ENCODE results near the gene RBM20. TPM values are rescaled to one million over a fixed set of nuclear protein-coding genes. Genes with fewer than 3 reads are reported as not detected.
A peak's percentile ranks its signal among the peaks of the same experiment; 100 is the strongest.

RBM20 gene
- polyA plus RNA-seq, 3 donors: not detected

DNA sequence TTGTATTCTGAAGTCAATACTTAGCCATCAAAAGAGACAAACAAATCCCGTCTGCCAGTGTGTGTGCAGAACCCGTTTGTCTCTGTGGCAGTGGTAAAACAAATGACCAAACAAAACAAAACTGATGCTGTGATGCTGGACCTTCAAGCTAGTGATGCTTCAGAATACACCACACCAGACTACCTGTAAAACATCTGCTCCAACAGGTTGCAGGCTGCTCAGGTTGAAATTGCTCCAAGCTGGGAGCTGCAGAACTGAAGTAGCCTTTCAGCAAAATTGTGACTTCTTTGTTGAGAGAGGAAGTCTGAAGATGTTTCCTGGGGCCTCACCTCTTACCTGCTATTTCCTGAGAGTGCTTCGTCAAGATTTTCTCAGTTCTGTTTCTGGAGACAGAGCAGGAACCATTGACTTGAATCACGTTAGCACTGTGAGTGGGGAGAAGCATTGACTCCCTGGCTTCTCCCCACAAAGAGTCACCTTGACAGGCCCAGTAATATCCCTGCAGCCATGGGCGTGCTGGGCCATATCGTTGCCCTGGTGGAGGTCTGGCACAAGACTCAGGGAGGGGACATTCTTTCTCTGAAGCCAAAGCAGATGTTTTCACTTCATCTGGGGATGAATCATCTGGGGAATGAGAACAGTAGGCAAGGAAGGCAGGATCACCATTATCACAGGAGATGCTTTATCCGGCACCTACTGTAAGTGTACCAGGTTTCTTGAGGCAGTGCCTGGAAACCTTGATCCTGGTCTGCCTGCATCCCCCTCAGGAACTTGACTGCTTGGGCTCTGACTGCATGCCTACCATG is 80.2 kb downstream of the RBM20 start:
- Histone ChIP-seq H3K79me2 (ENCODE audit: insufficient read depth, low read length) (no peaks in the 10 kb centered on the region), H3K27ac (ENCODE audit: low read depth in 1 of 2, low read length in 2 of 2) (no peak overlapping the region), H3K4me2 (replicated peaks; ENCODE audit: extremely low read depth, low read length, poor library complexity, severe bottlenecking) (no peak overlapping the region), H4K20me1 (ENCODE audit: insufficient read depth, low read length) (no peaks in the 10 kb centered on the region), H3K4me1 (ENCODE audit: control insufficient read depth in 1 of 2, insufficient read depth in 2 of 2, low read length in 2 of 2) (no peaks in the 10 kb centered on the region), H3K4me3 (replicated peaks in 1 of 3; ENCODE audit: low read depth in 2 of 3, low read length in 3 of 3) (no peak overlapping the region), H3K9me3 (replicated peaks in 1 of 2; ENCODE audit: control insufficient read depth in 1 of 2, insufficient read depth in 1 of 2, low read length in 2 of 2) (no peaks in the 10 kb centered on the region), H3K27me3 (ENCODE audit: control insufficient read depth in 2 of 2, insufficient read depth in 2 of 2, low read length in 2 of 2) (no peaks in the 10 kb centered on the region), H2AFZ (ENCODE audit: insufficient read depth, low read depth, low read length, poor library complexity, severe bottlenecking) (no peak overlapping the region), H3K9ac (ENCODE audit: insufficient read depth, low read length, poor library complexity, severe bottlenecking) (no peak overlapping the region), H3K36me3 (replicated peaks in 1 of 2; ENCODE audit: control insufficient read depth in 1 of 2, insufficient read depth in 2 of 2, low read length in 2 of 2) (no peaks in the 10 kb centered on the region)
- TF ChIP-seq, protein P1, sequence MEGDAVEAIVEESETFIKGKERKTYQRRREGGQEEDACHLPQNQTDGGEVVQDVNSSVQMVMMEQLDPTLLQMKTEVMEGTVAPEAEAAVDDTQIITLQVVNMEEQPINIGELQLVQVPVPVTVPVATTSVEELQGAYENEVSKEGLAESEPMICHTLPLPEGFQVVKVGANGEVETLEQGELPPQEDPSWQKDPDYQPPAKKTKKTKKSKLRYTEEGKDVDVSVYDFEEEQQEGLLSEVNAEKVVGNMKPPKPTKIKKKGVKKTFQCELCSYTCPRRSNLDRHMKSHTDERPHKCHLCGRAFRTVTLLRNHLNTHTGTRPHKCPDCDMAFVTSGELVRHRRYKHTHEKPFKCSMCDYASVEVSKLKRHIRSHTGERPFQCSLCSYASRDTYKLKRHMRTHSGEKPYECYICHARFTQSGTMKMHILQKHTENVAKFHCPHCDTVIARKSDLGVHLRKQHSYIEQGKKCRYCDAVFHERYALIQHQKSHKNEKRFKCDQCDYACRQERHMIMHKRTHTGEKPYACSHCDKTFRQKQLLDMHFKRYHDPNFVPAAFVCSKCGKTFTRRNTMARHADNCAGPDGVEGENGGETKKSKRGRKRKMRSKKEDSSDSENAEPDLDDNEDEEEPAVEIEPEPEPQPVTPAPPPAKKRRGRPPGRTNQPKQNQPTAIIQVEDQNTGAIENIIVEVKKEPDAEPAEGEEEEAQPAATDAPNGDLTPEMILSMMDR (IDR thresholded peaks at IDR 0.05): no peak
- Mint-ChIP-seq H3K9me3 (peaks cover 0 to 4% (median 0%) of the 10 kb centered on the region in 7 donors), H3K36me3 (no peaks in the 10 kb centered on the region), H3K27ac (peak overlapping the region in 1 of 7 donors; percentile 80), H3K27me3 (ENCODE audit: low read depth in 3 of 3) (peaks cover 0 to 2% (median 2%) of the 10 kb centered on the region in 3 donors), H3K4me3 (no peak overlapping the region), H3K4me1 (peaks cover 3% of the 10 kb centered on the region)
- intact Hi-C loops (cut with micrococcal nuclease): no loop called here
- 90% methylated on average over 4 of the region's 7 CpGs for WGBS (ENCODE audit: insufficient coverage)
- no peak for DNase-seq

GRCh38 chr10:110724937-110725336 is 80.8 kb downstream of the RBM20 start:
- no peak overlapping the region for H3K4me3 Mint-ChIP-seq
- DNase-seq: no peak
- Histone ChIP-seq H3K27ac (ENCODE audit: low read depth in 1 of 2, low read length in 2 of 2) (no peak overlapping the region), H3K4me3 (replicated peaks in 1 of 3; ENCODE audit: low read depth in 2 of 3, low read length in 3 of 3) (no peak overlapping the region), H3K36me3 (replicated peaks in 1 of 2; ENCODE audit: control insufficient read depth in 1 of 2, insufficient read depth in 2 of 2, low read length in 2 of 2) (no peaks in the 10 kb centered on the region), H3K4me1 (ENCODE audit: control insufficient read depth in 1 of 2, insufficient read depth in 2 of 2, low read length in 2 of 2) (no peaks in the 10 kb centered on the region), H3K79me2 (ENCODE audit: insufficient read depth, low read length) (no peaks in the 10 kb centered on the region), H3K27me3 (ENCODE audit: control insufficient read depth in 2 of 2, insufficient read depth in 2 of 2, low read length in 2 of 2) (no peaks in the 10 kb centered on the region), H4K20me1 (ENCODE audit: insufficient read depth, low read length) (no peaks in the 10 kb centered on the region), H2AFZ (ENCODE audit: insufficient read depth, low read depth, low read length, poor library complexity, severe bottlenecking) (no peak overlapping the region), H3K4me2 (replicated peaks; ENCODE audit: extremely low read depth, low read length, poor library complexity, severe bottlenecking) (no peak overlapping the region), H3K9ac (ENCODE audit: insufficient read depth, low read length, poor library complexity, severe bottlenecking) (no peak overlapping the region), H3K9me3 (replicated peaks in 1 of 2; ENCODE audit: control insufficient read depth in 1 of 2, insufficient read depth in 1 of 2, low read length in 2 of 2) (no peaks in the 10 kb centered on the region)
- peaks cover 0 to 4% (median 0%) of the 10 kb centered on the region in 7 donors for H3K9me3 Mint-ChIP-seq
- intact Hi-C loops (cut with micrococcal nuclease): no loop called here
- TF ChIP-seq, protein P1 (IDR thresholded peaks at IDR 0.05): no peak
- no peak overlapping the region for H3K27ac Mint-ChIP-seq
- 100% methylated on average over 2 of the region's 4 CpGs for WGBS (ENCODE audit: insufficient coverage)
- no peaks in the 10 kb centered on the region for H3K36me3 Mint-ChIP-seq
- peaks cover 3% of the 10 kb centered on the region for H3K4me1 Mint-ChIP-seq
- H3K27me3 Mint-ChIP-seq (ENCODE audit: low read depth in 3 of 3): peaks cover 0 to 2% (median 2%) of the 10 kb centered on the region in 3 donors

Data from CD14-positive monocyte (primary cell).